IPS-20b (cell line): ENCODE measurements around the gene DSE.

Source experiments
- H3K27ac ChIP-seq: one replicate; pipeline ENCODE4 v1.5.1; 2013; ENCODE audit warnings: low read length
- H3K27me3 ChIP-seq: 2 replicates; pipeline ENCODE4 v1.6.1; 2013; ENCODE audit warnings: mild to moderate bottlenecking, low read length, inconsistent platforms; ENCODE audit not compliant: insufficient read depth
- H3K36me3 ChIP-seq: 2 replicates; pipeline ENCODE4 v1.6.1; 2013; ENCODE audit warnings: low read depth, mild to moderate bottlenecking, inconsistent platforms, low read length, moderate library complexity; ENCODE audit not compliant: insufficient read depth
- H3K4me1 ChIP-seq: 2 replicates; pipeline ENCODE4 v1.6.1; 2013; ENCODE audit warnings: mild to moderate bottlenecking, control low read depth, inconsistent platforms, low read length, moderate library complexity; ENCODE audit not compliant: insufficient read depth
- H3K4me3 ChIP-seq: 2 replicates; pipeline ENCODE4 v1.5.1; 2013; ENCODE audit warnings: mild to moderate bottlenecking, low read length, inconsistent platforms
- H3K9ac ChIP-seq: 2 replicates; pipeline ENCODE4 v1.6.1; 2013; ENCODE audit warnings: low read depth, mild to moderate bottlenecking, inconsistent platforms, low read length, moderate library complexity
- H3K9me3 ChIP-seq: 2 replicates; pipeline ENCODE4 v1.6.1; 2013; ENCODE audit warnings: mild to moderate bottlenecking, low read depth, low read length, inconsistent platforms; ENCODE audit not compliant: insufficient read depth

The DSE gene

GRCh38 chr6:116403205-116403604 lies 32.5 kb downstream of the DSE start:
- Histone ChIP-seq H3K27ac (no peak overlapping the region), H3K27me3 (no peaks in the 10 kb centered on the region), H3K4me1 (peaks cover 21% of the 10 kb centered on the region), H3K36me3 (peaks cover 18% of the 10 kb centered on the region; the same call in 1 of the 2 replicates), H3K4me3 (no peak overlapping the region), H3K9me3 (no peaks in the 10 kb centered on the region), H3K9ac (no peak overlapping the region)

- H3K27ac ChIP-seq, result no peak overlapping the region
- no peak overlapping the region for H3K9ac ChIP-seq
- no peaks in the 10 kb centered on the region for H3K9me3 ChIP-seq
- no peak overlapping the region for H3K4me3 ChIP-seq
- H3K27me3 ChIP-seq, result no peaks in the 10 kb centered on the region
- H3K4me1 ChIP-seq, result peaks cover 21% of the 10 kb centered on the region
- H3K36me3 ChIP-seq, result peaks cover 15% of the 10 kb centered on the region; the same call in 1 of the 2 replicates
Observed at GRCh38 chr6:116404696-116405095, 33.9 kb downstream of the DSE start.

GRCh38 chr6:116405138-116405537 lies 34.4 kb downstream of the DSE start:
- Histone ChIP-seq H3K27me3 (no peaks in the 10 kb centered on the region), H3K4me1 (peaks cover 21% of the 10 kb centered on the region), H3K36me3 (peaks cover 11% of the 10 kb centered on the region; the same call in 1 of the 2 replicates), H3K4me3 (no peak overlapping the region; the same call in 1 of the 2 replicates), H3K27ac (no peak overlapping the region), H3K9ac (no peak overlapping the region), H3K9me3 (no peaks in the 10 kb centered on the region)

- Histone ChIP-seq H3K9me3 (no peaks in the 10 kb centered on the region), H3K4me1 (peaks cover 21% of the 10 kb centered on the region), H3K27ac (no peak overlapping the region), H3K9ac (no peak overlapping the region; the same call in 1 of the 2 replicates), H3K4me3 (no peak overlapping the region; the same call in 1 of the 2 replicates), H3K36me3 (peaks cover 6% of the 10 kb centered on the region; the same call in 1 of the 2 replicates), H3K27me3 (no peaks in the 10 kb centered on the region)
Observed at GRCh38 chr6:116405652-116406356, 35.1 kb downstream of the DSE start.

- Histone ChIP-seq H3K27ac (no peak overlapping the region), H3K4me3 (no peak overlapping the region), H3K27me3 (no peaks in the 10 kb centered on the region), H3K36me3 (peaks cover 4% of the 10 kb centered on the region; the same call in 1 of the 2 replicates), H3K9ac (no peak overlapping the region; the same call in 1 of the 2 replicates), H3K9me3 (no peaks in the 10 kb centered on the region), H3K4me1 (peaks cover 21% of the 10 kb centered on the region)
Observed at GRCh38 chr6:116406678-116407345, 36.1 kb downstream of the DSE start.

GRCh38 chr6:116408491-116408890 lies 37.7 kb downstream of the DSE start:
- no peak overlapping the region for H3K4me3 ChIP-seq
- peaks cover 24% of the 10 kb centered on the region for H3K4me1 ChIP-seq

GRCh38 chr6:116409756-116410155 lies 39.0 kb downstream of the DSE start:
- H3K4me3 ChIP-seq, result no peak overlapping the region
- H3K4me1 ChIP-seq, result peaks cover 18% of the 10 kb centered on the region

More at GRCh38 chr6:116408491-116408890, 37.7 kb downstream of the DSE start:
- Histone ChIP-seq H3K27me3 (no peaks in the 10 kb centered on the region), H3K36me3 (peaks cover 4% of the 10 kb centered on the region; the same call in 1 of the 2 replicates), H3K9me3 (no peaks in the 10 kb centered on the region), H3K9ac (no peak overlapping the region), H3K27ac (no peak overlapping the region)

GRCh38 chr6:116411284-116411623 lies 40.5 kb downstream of the DSE start:
- Histone ChIP-seq H3K9ac (no peak overlapping the region), H3K27me3 (no peaks in the 10 kb centered on the region), H3K4me3 (no peak overlapping the region), H3K9me3 (no peaks in the 10 kb centered on the region), H3K4me1 (peaks cover 15% of the 10 kb centered on the region), H3K36me3 (peaks cover 4% of the 10 kb centered on the region; the same call in 1 of the 2 replicates), H3K27ac (no peak overlapping the region)

More at GRCh38 chr6:116409756-116410155, 39.0 kb downstream of the DSE start:
- H3K27me3 ChIP-seq, result no peaks in the 10 kb centered on the region
- no peak overlapping the region for H3K27ac ChIP-seq
- H3K9ac ChIP-seq, result no peak overlapping the region
- H3K36me3 ChIP-seq, result peaks cover 4% of the 10 kb centered on the region; the same call in 1 of the 2 replicates
- H3K9me3 ChIP-seq, result no peaks in the 10 kb centered on the region

- no peaks in the 10 kb centered on the region for H3K9me3 ChIP-seq
- peaks cover 4% of the 10 kb centered on the region; the same call in 1 of the 2 replicates for H3K36me3 ChIP-seq
- H3K4me3 ChIP-seq, result no peak overlapping the region
- no peak overlapping the region for H3K27ac ChIP-seq
- no peaks in the 10 kb centered on the region for H3K27me3 ChIP-seq
- peaks cover 13% of the 10 kb centered on the region for H3K4me1 ChIP-seq
- H3K9ac ChIP-seq, result no peak overlapping the region
Observed at GRCh38 chr6:116412270-116412669, 41.5 kb downstream of the DSE start.

- H3K27ac ChIP-seq, result no peak overlapping the region
- H3K9ac ChIP-seq, result no peak overlapping the region
- no peaks in the 10 kb centered on the region for H3K27me3 ChIP-seq
- peaks cover 4% of the 10 kb centered on the region; the same call in 1 of the 2 replicates for H3K36me3 ChIP-seq
- no peaks in the 10 kb centered on the region for H3K9me3 ChIP-seq
- H3K4me3 ChIP-seq, result no peak overlapping the region
- H3K4me1 ChIP-seq, result peaks cover 13% of the 10 kb centered on the region
Observed at GRCh38 chr6:116413357-116413756, 42.6 kb downstream of the DSE start.

GRCh38 chr6:116417661-116418060 lies 46.9 kb downstream of the DSE start:
- Histone ChIP-seq H3K4me3 (no peak overlapping the region), H3K9me3 (no peaks in the 10 kb centered on the region), H3K27ac (no peak overlapping the region), H3K4me1 (peaks cover 10% of the 10 kb centered on the region; the same call in 1 of the 2 replicates), H3K9ac (no peak overlapping the region), H3K27me3 (no peaks in the 10 kb centered on the region), H3K36me3 (no peaks in the 10 kb centered on the region)
